MM.1S (cell line): ENCODE data around the gene ING5.

Experiments
- DNase-seq: peaks from one replicate; pipeline ENCODE4 v3.0.0-alpha.2; 2015
- H2AFZ ChIP-seq: fragments of 300-600 bp; sonication (generic); 2 replicates; pipeline ENCODE4 v1.6.0; 2016; ENCODE audit warnings: antibody characterized with exemption, low read length
- H3F3A ChIP-seq: fragments of 300-600 bp; sonication (generic); 2 replicates; pipeline ENCODE4 v1.6.1; 2016; ENCODE audit warnings: mild to moderate bottlenecking, antibody characterized with exemption, low read length, moderate library complexity, mixed read lengths; ENCODE audit not compliant: insufficient read depth
- H3K27ac ChIP-seq: fragments of 300-600 bp; sonication (generic); 2 replicates; pipeline ENCODE4 v1.5.1; 2016; ENCODE audit warnings: mild to moderate bottlenecking, low read length
- H3K27me3 ChIP-seq: fragments of 300-600 bp; sonication (generic); replicated peaks from 2 replicates; pipeline ENCODE4 v1.6.0; 2016; ENCODE audit warnings: low read length; ENCODE audit not compliant: insufficient read depth
- H3K36me3 ChIP-seq: fragments of 300-600 bp; sonication (generic); replicated peaks from 2 replicates; pipeline ENCODE4 v1.6.1; 2016; ENCODE audit warnings: mild to moderate bottlenecking, low read length, mixed read lengths; ENCODE audit not compliant: insufficient read depth
- H3K4me1 ChIP-seq: fragments of 300-600 bp; sonication (generic); 2 replicates; pipeline ENCODE4 v1.6.1; 2016; ENCODE audit warnings: low read length, mixed read lengths
- H3K4me2 ChIP-seq: fragments of 300-600 bp; sonication (generic); 2 replicates; pipeline ENCODE4 v1.6.0; 2016; ENCODE audit warnings: low read depth, low read length
- H3K4me3 ChIP-seq: fragments of 300-600 bp; sonication (generic); 2 replicates; pipeline ENCODE4 v1.5.1; 2016; ENCODE audit warnings: low read length, mixed read lengths
- H3K79me2 ChIP-seq: fragments of 300-600 bp; sonication (generic); 2 replicates; pipeline ENCODE4 v1.6.1; 2016; ENCODE audit warnings: mixed run types, low read length, mixed read lengths
- H3K9ac ChIP-seq: fragments of 300-600 bp; sonication (generic); 2 replicates; pipeline ENCODE4 v1.6.1; 2016; ENCODE audit warnings: low read length, mixed read lengths
- H3K9me2 ChIP-seq: fragments of 300-600 bp; sonication (generic); replicated peaks from 2 replicates; pipeline ENCODE4 v1.6.1; 2016; ENCODE audit warnings: mild to moderate bottlenecking, low read length, mixed read lengths; ENCODE audit not compliant: insufficient read depth
- H3K9me3 ChIP-seq: fragments of 300-600 bp; sonication (generic); replicated peaks from 2 replicates; pipeline ENCODE4 v1.6.1; 2016; ENCODE audit warnings: mild to moderate bottlenecking, low read length, mixed read lengths; ENCODE audit not compliant: insufficient read depth
- H4K20me1 ChIP-seq: fragments of 300-600 bp; sonication (generic); 2 replicates; pipeline ENCODE4 v1.6.1; 2016; ENCODE audit warnings: mild to moderate bottlenecking, low read length, moderate library complexity, mixed read lengths; ENCODE audit not compliant: insufficient read depth
- CTCF ChIP-seq: fragments of 300-600 bp; sonication (generic); IDR thresholded peaks from 2 replicates; pipeline ENCODE4 v1.5.1; 2016; ENCODE audit warnings: antibody characterized with exemption, low read length, mixed read lengths
- EZH2 ChIP-seq: fragments of 300-600 bp; sonication (generic); optimal IDR thresholded peaks from 2 replicates; pipeline ENCODE3; 2017; ENCODE audit warnings: low read depth, mild to moderate bottlenecking, antibody characterized with exemption, low read length, mixed read lengths
- EZH2phosphoT487 ChIP-seq: fragments of 300-600 bp; sonication (generic); IDR thresholded peaks from 2 replicates; pipeline ENCODE4 v1.6.1; 2018; ENCODE audit warnings: antibody characterized with exemption, low read length

The ING5 gene

GRCh38 chr2:241724259-241724974 lies 22.6 kb downstream of the ING5 start:
- Histone ChIP-seq H3K36me3 (no peaks in the 10 kb centered on the region), H4K20me1 (no peaks in the 10 kb centered on the region), H3K27me3 (no peaks in the 10 kb centered on the region), H3K4me3 (no peak overlapping the region), H3K9me3 (no peaks in the 10 kb centered on the region), H2AFZ (no peak overlapping the region), H3K4me1 (no peaks in the 10 kb centered on the region), H3K27ac (no peak overlapping the region), H3F3A (no peaks in the 10 kb centered on the region), H3K4me2 (no peak overlapping the region), H3K9ac (no peak overlapping the region), H3K9me2 (no peaks in the 10 kb centered on the region), H3K79me2 (no peaks in the 10 kb centered on the region)
- DNase-seq = no peak
- TF ChIP-seq EZH2phosphoT487 = no peak
- TF ChIP-seq EZH2 = no peak
- TF ChIP-seq CTCF = no peak

GRCh38 chr2:241724975-241725870 lies 23.4 kb downstream of the ING5 start:
- Histone ChIP-seq H3K27ac (no peak overlapping the region), H2AFZ (no peak overlapping the region), H3K9me2 (no peaks in the 10 kb centered on the region), H3K9me3 (no peaks in the 10 kb centered on the region), H3K4me1 (no peaks in the 10 kb centered on the region), H3F3A (no peaks in the 10 kb centered on the region), H4K20me1 (no peaks in the 10 kb centered on the region), H3K27me3 (no peaks in the 10 kb centered on the region), H3K79me2 (no peaks in the 10 kb centered on the region), H3K4me2 (no peak overlapping the region), H3K4me3 (no peak overlapping the region), H3K9ac (no peak overlapping the region), H3K36me3 (no peaks in the 10 kb centered on the region)
- TF ChIP-seq EZH2 (no peak), CTCF (no peak), EZH2phosphoT487 (no peak)
- DNase-seq = no peak

- H3K9me3 ChIP-seq = no peaks in the 10 kb centered on the region
- no peaks in the 10 kb centered on the region for H3K27me3 ChIP-seq
- H3K4me3 ChIP-seq = no peak overlapping the region
- H3K27ac ChIP-seq = no peak overlapping the region
- no peak for DNase-seq
- no peaks in the 10 kb centered on the region for H3K9me2 ChIP-seq
- TF ChIP-seq EZH2 (no peak), EZH2phosphoT487 (no peak), CTCF (no peak)
- H3K36me3 ChIP-seq = no peaks in the 10 kb centered on the region
- no peak overlapping the region for H2AFZ ChIP-seq
- H3K79me2 ChIP-seq = no peaks in the 10 kb centered on the region
- no peak overlapping the region for H3K9ac ChIP-seq
- H3K4me1 ChIP-seq = no peaks in the 10 kb centered on the region
- H3F3A ChIP-seq = no peaks in the 10 kb centered on the region
- H3K4me2 ChIP-seq = no peak overlapping the region
- no peaks in the 10 kb centered on the region for H4K20me1 ChIP-seq
These were observed 24.6 kb downstream of the ING5 start for GRCh38 chr2:241726459-241726858.
